DND-41 (cell line): ENCODE measurements around the gene CEMIP.

Experiments
- ATAC-seq: fragments of 200-7000 bp; cut with Tn5 transposase; 3 replicates; pipeline ENCODE4 v1.9.1; 2021; ENCODE audit warnings: low read depth; ENCODE audit not compliant: insufficient read depth
- DNase-seq: peaks from one replicate; pipeline ENCODE4 v3.0.0-alpha.2; 2020
- H2AFZ ChIP-seq: 2 replicates; pipeline ENCODE4 v1.6.0; 2012; ENCODE audit warnings: low read depth, low read length
- H3K27ac ChIP-seq: 2 replicates; pipeline ENCODE4 v1.5.1; 2012; ENCODE audit warnings: low read length, inconsistent platforms
- H3K27me3 ChIP-seq: fragments of 200-600 bp; sonication (generic); 2 replicates; pipeline ENCODE4 v1.6.0; 2012; ENCODE audit warnings: low read length, mild to moderate bottlenecking, inconsistent platforms; ENCODE audit not compliant: insufficient read depth, poor library complexity
- H3K36me3 ChIP-seq: 2 replicates; pipeline ENCODE4 v1.5.1; 2012; ENCODE audit warnings: low read length, inconsistent platforms; ENCODE audit not compliant: insufficient read depth
- H3K4me1 ChIP-seq: 2 replicates; pipeline ENCODE4 v1.5.1; 2012; ENCODE audit warnings: mild to moderate bottlenecking, low read length; ENCODE audit not compliant: insufficient read depth
- H3K4me2 ChIP-seq: 2 replicates; pipeline ENCODE4 v1.6.0; 2012; ENCODE audit warnings: mild to moderate bottlenecking, moderate library complexity, low read length, inconsistent platforms; ENCODE audit not compliant: insufficient read depth
- H3K4me3 ChIP-seq, 2 experiments: fragments of 200-600 bp in 1 of 2; shearing (Covaris generic) in 1 of 2; 2 replicates each; pipeline ENCODE4 v1.5.1; 2012 to 2016; ENCODE audit warnings: inconsistent platforms in 2 of 2, low read length in 2 of 2, mild to moderate bottlenecking in 2 of 2, low read depth in 1 of 2, moderate library complexity in 1 of 2
- H3K79me2 ChIP-seq: 2 replicates; pipeline ENCODE4 v1.6.0; 2012; ENCODE audit warnings: low read length, inconsistent platforms; ENCODE audit not compliant: insufficient read depth
- H3K9ac ChIP-seq: 2 replicates; pipeline ENCODE4 v1.6.0; 2012; ENCODE audit warnings: low read depth, mild to moderate bottlenecking, inconsistent platforms, low read length, moderate library complexity
- H3K9me3 ChIP-seq: 2 replicates; pipeline ENCODE4 v1.5.1; 2012; ENCODE audit warnings: low read length, moderate library complexity, mild to moderate bottlenecking, inconsistent platforms; ENCODE audit not compliant: insufficient read depth, severe bottlenecking
- H4K20me1 ChIP-seq: 2 replicates; pipeline ENCODE4 v1.6.0; 2012; ENCODE audit warnings: low read length; ENCODE audit not compliant: insufficient read depth
- CTCF ChIP-seq: IDR thresholded peaks from 2 replicates; pipeline ENCODE4 v1.5.1; 2012; ENCODE audit warnings: borderline replicate concordance, low read length, moderate library complexity, mild to moderate bottlenecking; ENCODE audit not compliant: poor library complexity, severe bottlenecking; ENCODE audit errors: extremely low read depth
- EZH2 ChIP-seq: IDR thresholded peaks from 3 replicates; pipeline ENCODE4 v1.6.1; 2012; ENCODE audit warnings: borderline replicate concordance, low read depth, mild to moderate bottlenecking, moderate library complexity, low read length, inconsistent platforms; ENCODE audit not compliant: severe bottlenecking

The CEMIP gene

GRCh38 chr15:80778964-80779657, at the start of gene CEMIP:
Gene CEMIP, plus strand, starts transcription at chr15:80779370. Its CDS starts 94,510 bp downstream, at chr15:80873880.
- no peaks in the 10 kb centered on the region for H3K27me3 ChIP-seq
- H3K4me1 ChIP-seq = no peaks in the 10 kb centered on the region
- no peak for TF ChIP-seq CTCF
- TF ChIP-seq EZH2 = no peak
- H3K9me3 ChIP-seq = no peaks in the 10 kb centered on the region
- no peak within 1 kb of the TSS for H3K27ac ChIP-seq
- H3K4me3 ChIP-seq = no peak within 1 kb of the TSS
- no peaks in the 10 kb centered on the region for H3K36me3 ChIP-seq
- ATAC-seq = no peak
- H4K20me1 ChIP-seq = peaks cover 5% of the 10 kb centered on the region; the same call in 1 of the 2 replicates
- no peak within 1 kb of the TSS for H3K9ac ChIP-seq
- H3K79me2 ChIP-seq = no peaks in the 10 kb centered on the region
- no peak within 1 kb of the TSS for H3K4me2 ChIP-seq
- no peak for DNase-seq
- no peak within 1 kb of the TSS for H2AFZ ChIP-seq

- Histone ChIP-seq H3K79me2 (no peaks in the 10 kb centered on the region), H3K4me3 (no peak overlapping the region), H3K4me1 (no peaks in the 10 kb centered on the region), H3K27ac (no peak overlapping the region), H3K9me3 (no peaks in the 10 kb centered on the region), H3K36me3 (no peaks in the 10 kb centered on the region), H2AFZ (no peak overlapping the region), H3K4me2 (no peak overlapping the region), H4K20me1 (no peaks in the 10 kb centered on the region), H3K27me3 (no peaks in the 10 kb centered on the region), H3K9ac (no peak overlapping the region)
- TF ChIP-seq EZH2 (no peak), CTCF (no peak)
- ATAC-seq = no peak
- DNase-seq = no peak
These were observed 48.8 kb upstream of the CEMIP start for GRCh38 chr15:80730387-80730786.

GRCh38 chr15:80730926-80731325, 48.2 kb upstream of the CEMIP start:
- Histone ChIP-seq H3K9ac (no peak overlapping the region), H3K4me2 (no peak overlapping the region), H3K9me3 (no peaks in the 10 kb centered on the region), H3K36me3 (no peaks in the 10 kb centered on the region), H4K20me1 (no peaks in the 10 kb centered on the region), H3K79me2 (no peaks in the 10 kb centered on the region), H2AFZ (no peak overlapping the region), H3K27ac (no peak overlapping the region), H3K4me3 (no peak overlapping the region), H3K4me1 (no peaks in the 10 kb centered on the region), H3K27me3 (no peaks in the 10 kb centered on the region)
- TF ChIP-seq CTCF (no peak), EZH2 (no peak)
- ATAC-seq = no peak
- no peak for DNase-seq
